Right lobe of liver (tissue), 4 donors: ENCODE results near the gene RPS26.

Experiments
- POLR2A ChIP-seq: fragments of 450-650 bp; IDR thresholded peaks from one replicate; pipeline ENCODE4 v1.6.1; 2017; ENCODE audit warnings: antibody characterized with exemption, mild to moderate bottlenecking
- TF ChIP-seq, protein P1 (sequence below), 4 donors: fragments of 200-600 bp in 3 of 4; fragments of 450-650 bp in 1 of 4; IDR thresholded peaks; one replicate each; pipeline versions ENCODE4 v1.5.1 to v1.8.0; 2016 to 2022; ENCODE audit warnings: antibody characterized with exemption in 4 of 4, mild to moderate bottlenecking in 2 of 4
- donor health status: DM: no; HTN: no; CAD: no.
- donor health status: DM: no; HTN: no; CAD: no.
- donor health status: DM: no; HTN: yes; CAD: no.

- TF ChIP-seq, protein P1, sequence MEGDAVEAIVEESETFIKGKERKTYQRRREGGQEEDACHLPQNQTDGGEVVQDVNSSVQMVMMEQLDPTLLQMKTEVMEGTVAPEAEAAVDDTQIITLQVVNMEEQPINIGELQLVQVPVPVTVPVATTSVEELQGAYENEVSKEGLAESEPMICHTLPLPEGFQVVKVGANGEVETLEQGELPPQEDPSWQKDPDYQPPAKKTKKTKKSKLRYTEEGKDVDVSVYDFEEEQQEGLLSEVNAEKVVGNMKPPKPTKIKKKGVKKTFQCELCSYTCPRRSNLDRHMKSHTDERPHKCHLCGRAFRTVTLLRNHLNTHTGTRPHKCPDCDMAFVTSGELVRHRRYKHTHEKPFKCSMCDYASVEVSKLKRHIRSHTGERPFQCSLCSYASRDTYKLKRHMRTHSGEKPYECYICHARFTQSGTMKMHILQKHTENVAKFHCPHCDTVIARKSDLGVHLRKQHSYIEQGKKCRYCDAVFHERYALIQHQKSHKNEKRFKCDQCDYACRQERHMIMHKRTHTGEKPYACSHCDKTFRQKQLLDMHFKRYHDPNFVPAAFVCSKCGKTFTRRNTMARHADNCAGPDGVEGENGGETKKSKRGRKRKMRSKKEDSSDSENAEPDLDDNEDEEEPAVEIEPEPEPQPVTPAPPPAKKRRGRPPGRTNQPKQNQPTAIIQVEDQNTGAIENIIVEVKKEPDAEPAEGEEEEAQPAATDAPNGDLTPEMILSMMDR (IDR thresholded peaks at IDR 0.05) = no peak
- no peak for TF ChIP-seq POLR2A
Measured at GRCh38 chr12:56038022-56038655, 3.6 kb upstream of the RPS26 start.
